ENCODE measurements around the gene C1orf87.

Gene C1orf87

DNA sequence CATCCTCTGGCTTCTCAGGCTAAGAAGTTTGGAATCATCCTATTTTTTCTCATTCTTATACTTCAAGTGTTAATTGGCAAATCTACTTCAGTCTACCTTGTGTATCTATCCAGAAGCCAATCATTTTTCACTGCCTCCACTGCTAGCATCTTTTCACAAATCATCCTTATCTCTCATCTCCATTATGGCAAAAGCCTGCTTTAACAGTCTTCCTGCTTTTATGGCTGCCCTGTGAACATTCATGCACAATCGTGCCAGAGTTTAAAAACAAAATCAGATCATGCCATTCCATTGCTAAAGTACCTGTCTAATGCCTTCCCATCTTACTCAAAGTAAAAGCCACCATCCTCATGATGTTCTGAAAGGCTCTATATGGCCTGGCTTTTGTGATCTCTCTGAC lies 127.8 kb downstream of the C1orf87 start:
- in situ Hi-C loops (cut with HindIII; ENCODE audit: low pct_unique_long_range_greater_than_20kb, low sequenced_read_pairs): no loop called here
- no peak for TF ChIP-seq JUND (IDR thresholded peaks at IDR 0.05; ENCODE audit: low read depth)

More for the DNA sequence above, 127.8 kb downstream of the C1orf87 start:
- DNase-seq (ENCODE audit: low read depth in 1 of 2, low spot score in 1 of 2): no peak
